GM18858 (cell line): ENCODE data around the gene TM9SF1.

Experiments
- ATAC-seq: cut with Tn5 transposase; IDR thresholded peaks from one replicate; pipeline ENCODE4 v1.9.1; 2021; ENCODE audit not compliant: unreplicated experiment

The TM9SF1 gene

DNA sequence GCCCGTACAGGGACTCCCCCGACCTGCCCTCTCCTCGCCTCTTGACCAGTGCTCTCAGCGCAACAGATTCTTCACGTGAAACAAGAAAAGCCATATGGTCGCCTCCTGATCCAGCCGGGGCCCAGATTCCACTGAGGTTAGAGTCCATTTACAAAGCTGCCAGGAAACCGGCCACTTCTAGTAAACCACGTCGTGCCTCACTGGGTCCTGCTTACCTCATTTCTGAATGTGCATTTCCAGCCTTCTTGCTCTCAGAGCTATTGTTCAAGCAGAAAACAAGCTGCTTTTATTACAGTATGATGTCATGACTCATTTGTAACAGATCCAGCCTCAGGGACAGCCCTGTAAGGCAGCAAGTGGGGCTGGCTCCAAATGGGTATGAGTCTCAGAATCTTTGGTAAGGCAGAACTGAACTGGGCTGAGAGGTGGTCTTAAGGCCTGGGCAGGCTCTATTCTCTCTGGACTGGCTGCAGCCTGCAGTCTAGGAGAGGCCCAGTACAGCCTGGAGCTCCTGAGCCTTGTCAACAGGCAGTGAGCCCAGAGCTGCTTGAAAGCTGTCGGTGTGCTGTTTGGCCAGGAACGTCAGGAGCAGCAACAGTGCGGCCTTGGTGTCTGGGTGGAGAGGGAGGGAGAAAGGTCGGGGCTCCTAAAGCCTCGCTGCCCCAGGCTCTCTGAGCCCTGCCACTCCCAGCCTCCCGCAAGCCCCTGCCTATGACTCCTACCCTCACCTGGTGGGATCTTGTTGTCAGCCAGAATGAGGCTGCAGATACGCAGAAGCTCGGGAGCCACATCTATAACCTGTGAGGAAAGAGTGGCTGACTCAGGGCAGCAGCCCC is 15.1 kb downstream of the TM9SF1 start:
- no peak for ATAC-seq

DNA sequence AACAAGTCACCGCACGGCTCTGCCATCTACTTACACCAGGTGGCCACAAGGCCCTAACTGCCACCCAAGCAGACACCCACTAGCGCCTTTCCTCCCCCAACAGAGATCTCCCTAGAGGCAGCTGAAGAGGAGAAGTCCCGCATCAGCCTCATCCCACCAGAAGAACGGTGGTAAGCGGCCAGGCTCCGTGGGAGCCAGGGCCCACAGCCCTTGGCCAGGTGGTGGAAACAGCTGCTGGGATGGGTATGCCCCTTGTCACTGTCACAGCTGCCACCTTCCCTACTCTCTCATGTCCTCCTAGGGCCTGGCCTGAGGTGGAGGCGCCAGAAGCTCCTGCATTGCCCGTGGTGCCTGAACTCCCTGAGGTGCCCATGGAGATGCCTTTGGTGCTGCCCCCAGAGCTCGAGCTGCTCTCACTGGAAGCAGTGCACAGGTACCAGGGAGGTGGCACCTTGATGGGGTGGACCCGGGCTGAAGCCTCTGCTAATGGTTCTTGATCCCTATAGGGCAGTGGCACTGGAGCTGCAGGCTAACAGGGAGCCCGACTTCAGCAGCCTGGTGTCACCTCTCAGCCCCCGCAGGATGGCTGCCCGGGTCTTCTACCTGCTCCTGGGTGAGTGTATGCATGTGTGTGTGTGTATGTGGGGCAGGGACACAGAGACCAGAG is 15.8 kb downstream of the TM9SF1 start:
- ATAC-seq, result no peak

DNA sequence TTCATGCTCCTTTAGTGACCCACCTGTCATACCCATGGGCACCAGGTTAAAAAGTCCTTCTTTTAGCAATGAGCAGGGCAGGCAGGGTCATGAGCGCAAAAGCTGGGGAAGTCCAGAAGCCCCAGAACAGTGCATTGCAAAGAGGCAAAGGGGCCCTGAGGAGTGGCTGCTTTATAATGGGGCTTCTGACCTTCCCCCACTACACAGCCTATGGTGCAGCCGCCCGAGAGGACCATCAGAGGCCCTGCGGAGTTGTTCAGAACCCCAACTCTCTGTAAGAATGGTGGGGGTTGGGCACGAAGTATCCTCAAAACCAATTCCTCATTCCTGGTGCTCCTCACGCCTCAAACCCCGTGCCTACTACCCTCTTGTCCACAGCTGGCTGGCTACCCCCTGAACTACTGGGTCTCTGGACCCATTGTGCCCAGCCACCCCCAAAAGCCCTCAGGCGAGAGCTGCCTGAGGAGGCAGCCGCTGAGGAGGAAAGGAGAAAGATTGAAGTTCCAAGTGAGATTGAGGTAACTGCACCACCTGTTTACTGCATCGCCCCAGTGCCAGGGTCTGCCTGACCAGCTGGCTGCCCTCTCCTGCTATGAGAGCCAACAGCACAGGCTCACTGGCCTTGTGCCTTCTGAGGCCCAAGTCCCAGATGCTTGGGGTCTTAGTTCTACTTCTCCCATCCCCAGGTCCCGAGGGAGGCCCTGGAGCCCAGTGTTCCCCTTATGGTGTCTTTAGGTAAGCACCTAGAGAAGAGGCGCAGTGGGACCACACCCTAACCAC is 16.7 kb downstream of the TM9SF1 start:
- ATAC-seq, result no peak

DNA sequence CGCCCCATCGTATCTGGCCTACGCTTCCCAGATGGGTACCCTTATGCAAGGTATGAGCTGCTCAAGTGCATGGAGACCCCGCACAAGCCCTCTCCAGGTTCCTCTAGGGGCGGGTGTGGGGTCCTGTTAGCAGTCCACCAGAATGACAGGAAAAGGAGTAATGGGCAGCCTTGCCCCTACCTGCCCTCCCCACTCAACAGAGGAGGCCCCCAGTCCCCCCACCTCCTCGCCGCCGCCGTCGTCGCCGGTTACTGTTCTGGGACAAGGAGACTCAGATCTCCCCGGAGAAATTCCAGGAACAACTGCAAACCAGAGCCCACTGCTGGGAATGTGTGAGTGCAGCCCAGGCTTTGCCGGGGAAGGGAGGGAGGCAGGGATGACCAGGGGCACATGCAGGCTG is 17.4 kb downstream of the TM9SF1 start:
- no peak for ATAC-seq

DNA sequence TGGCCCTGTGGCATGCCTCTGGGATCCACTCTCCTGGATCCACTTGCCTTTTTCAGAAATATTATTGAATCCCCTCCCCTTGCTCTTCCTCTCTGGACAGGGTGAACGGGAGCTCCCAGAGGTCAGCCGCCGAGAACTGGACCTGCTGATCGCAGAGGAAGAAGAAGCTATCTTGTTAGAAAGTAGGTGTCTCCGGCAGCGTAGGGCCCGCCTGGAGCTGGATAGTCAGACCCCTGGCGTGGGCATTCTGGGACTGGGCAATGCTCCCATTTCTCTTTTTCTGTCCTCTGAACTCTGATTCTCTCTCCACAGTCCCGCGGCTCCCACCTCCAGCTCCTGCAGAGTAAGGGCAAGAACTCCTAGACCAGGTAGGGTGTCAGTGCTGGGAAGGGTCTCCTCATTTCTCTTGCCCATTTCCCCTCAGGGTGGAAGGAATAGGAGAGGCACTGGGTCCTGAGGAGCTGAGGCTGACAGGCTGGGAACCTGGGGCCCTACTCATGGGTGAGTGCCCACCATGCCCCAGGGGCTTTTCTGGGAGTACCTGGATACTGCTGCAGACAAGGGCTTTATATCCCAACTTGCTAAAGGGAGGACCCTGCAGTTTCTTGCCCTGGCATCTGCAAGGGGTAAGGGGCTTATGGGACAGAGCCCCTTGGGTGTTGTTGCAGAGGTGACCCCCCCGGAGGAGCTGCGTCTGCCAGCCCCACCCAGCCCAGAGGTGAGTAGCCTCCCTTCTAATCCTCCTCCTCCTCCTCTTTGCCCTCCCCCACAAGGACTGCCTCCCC is 18.0 kb downstream of the TM9SF1 start:
- no peak for ATAC-seq

DNA sequence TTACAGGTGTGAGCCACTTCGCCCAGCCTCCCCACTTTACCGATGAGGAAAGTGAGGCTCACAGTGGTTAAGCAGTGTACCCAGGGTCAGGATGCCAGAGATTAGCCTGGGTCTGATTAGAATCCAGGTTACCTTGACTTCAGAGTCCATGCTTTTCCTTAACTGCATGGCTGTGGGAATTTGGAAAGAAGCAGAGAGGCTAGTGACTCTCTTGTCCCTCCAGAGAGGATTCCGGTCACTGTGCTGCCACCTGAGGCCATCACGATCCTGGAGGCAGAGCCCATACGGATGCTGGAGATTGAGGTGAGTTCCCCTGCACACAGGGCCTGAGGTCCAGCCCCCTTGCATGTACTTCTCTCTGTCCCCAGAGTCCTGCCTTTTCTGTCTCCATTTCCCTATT is 18.6 kb downstream of the TM9SF1 start:
- no peak for ATAC-seq

DNA sequence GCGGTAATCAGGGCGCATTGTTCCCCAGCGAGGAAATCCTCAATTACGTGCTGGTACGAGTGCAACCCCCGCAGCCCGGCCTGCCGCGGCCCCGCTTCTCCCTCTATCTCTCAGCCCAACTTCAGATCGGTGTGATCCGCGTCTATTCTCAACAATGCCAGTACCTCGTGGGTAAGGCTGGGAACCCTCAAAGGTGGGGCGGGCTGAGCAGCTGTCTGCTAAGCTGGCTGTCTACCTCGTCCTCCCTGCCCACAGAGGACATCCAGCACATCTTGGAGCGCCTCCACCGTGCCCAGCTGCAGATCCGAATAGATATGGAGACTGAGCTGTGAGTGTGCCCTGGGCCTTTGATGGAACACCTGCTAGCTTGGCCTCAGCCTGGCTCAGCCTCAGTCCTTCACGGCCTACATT is 22.4 kb downstream of the TM9SF1 start:
- ATAC-seq, result no peak

DNA sequence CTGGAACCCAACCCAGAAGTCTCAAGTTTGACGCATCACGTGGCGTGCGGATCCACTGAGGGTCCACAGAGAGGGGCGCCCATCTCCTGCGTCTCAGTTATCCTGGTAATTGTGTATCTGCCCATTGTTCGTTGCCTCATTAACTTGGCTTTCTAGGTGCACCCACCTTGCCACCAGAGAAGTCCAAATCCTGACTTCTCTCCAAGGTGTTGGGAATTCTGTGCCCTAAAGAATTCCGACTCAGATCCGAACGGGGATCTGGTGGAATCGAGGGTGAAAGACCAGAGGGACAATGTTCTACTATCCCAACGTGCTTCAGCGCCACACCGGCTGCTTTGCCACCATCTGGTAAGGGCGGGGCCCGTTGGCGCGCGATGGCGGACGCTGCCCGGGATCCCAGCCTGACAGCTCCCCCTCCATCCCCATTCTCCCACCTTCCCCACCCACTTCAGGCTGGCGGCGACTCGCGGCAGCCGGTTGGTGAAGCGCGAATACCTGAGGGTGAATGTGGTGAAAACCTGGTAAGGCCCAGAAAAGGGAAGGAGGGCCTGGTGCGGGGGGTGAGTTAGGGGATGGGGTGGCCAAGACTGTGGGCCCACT is 22.9 kb downstream of the TM9SF1 start:
- no peak for ATAC-seq

DNA sequence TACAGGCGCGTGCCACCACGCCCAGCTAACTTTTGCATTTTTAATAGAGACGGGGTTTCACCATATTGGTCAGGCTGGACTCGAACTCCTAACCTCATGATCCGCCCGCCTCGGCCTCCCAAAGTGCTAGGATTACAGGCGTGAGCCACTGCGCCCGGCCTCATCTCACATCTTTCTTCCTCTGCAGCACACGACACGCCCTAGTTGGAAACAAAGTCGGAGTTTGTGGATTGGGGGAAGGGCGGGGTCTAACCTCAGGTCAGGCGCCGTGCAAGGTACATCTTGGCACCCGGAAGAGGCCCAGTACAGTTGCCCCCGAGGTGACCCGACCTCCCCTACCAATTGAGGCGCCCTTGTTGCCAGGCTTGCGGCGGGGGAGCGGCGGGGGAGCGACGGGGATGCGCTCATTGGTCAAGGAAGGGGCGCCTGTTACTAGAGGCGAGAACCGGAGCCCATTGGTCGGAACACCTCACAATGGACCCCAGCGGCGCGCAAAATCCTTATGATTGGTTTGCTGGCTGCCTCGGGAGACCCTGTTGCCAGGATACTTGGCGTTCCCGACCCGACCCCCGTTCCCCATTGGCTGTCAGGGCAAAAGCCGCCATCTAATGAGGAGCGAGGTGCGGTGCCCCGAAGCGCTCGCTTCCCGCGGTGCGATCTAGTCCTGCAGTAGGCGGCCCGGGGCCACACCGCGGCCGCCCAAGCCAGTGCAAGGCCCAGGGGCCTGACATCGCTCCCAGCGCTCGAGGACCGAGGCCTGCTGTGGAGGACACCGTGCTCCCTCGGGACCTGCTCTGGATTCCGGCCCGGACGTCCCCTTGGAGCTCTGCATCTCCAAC is 23.6 kb downstream of the TM9SF1 start, which contains the start of gene REC8:
REC8 (plus strand) TSS at position 659 of the 839 bp plus-strand sequence. CDS start 473 bp downstream, outside the sequence.
- ATAC-seq, result peak; percentile 70

DNA sequence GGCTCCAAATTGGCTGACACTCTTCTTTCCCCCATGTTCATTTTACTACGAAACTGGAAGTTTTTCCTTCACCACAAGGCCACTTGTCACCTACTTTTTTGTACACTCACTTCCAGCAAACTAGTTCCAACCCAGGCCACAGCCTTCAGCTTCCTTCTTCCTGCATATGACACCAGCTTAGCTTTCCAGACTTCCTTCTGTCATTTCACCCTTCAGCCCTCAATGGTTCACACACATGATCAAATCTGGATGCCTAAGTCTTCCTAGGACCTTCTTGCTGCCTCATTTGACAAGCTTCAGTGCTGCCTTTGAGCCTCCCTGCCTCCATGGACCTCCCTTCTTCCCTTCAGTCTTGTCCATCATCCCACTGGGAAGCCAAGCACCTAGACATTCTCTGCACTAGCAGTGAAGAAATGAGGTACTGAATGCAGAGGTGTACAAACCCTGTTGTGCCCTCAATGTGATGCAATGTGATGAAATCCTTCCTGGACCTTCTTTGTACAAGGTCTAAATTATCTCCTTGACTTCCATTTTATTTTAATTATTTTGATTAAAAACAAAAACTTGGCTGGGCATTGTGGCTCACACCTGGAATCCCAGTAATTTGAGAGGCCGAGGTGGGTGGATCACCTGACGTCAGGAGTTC is 27.6 kb downstream of the TM9SF1 start:
- ATAC-seq, result no peak

DNA sequence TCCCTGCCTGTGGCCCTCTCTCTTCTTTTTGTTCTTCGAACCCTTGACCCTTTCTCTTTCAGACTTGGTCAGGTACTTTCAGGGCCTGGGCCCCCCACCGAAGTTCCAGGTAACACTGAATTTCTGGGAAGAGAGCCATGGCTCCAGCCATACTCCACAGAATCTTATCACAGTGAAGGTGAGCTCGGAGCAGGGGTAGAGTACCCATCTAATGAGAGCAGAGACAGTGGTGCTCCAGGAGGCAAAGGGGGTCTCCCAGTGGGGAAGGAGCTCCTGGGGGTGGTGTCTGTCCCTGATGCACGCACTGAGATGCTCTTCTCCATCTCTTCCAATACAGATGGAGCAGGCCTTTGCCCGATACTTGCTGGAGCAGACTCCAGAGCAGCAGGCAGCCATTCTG is 29.5 kb downstream of the TM9SF1 start:
- no peak for ATAC-seq

DNA sequence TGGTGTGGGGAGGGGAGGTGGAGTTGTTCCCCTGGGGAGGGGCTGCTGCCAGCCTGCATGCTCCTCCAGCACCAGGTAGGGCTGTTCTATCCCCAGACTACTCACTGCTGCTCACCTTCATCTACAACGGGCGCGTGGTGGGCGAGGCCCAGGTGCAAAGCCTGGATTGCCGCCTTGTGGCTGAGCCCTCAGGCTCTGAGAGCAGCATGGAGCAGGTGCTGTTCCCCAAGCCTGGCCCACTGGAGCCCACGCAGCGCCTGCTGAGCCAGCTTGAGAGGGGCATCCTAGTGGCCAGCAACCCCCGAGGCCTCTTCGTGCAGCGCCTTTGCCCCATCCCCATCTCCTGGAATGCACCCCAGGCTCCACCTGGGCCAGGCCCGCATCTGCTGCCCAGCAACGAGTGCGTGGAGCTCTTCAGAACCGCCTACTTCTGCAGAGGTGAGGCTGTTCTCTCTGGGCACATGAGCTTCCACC is 30.7 kb downstream of the TM9SF1 start:
- no peak for ATAC-seq

DNA sequence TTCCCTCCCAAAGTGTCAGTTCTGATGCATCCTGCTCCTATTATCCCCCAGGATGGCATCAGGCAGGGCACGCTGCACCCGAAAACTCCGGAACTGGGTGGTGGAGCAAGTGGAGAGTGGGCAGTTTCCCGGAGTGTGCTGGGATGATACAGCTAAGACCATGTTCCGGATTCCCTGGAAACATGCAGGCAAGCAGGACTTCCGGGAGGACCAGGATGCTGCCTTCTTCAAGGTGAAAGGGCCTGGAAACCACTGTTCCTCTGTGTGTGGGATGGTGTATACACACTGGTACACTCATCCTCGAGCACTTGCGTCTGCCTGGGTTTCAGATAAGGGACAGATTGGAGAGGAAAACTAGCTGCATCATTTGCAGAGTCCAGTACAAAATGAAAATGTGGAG is 33.1 kb downstream of the TM9SF1 start:
- no peak for ATAC-seq

DNA sequence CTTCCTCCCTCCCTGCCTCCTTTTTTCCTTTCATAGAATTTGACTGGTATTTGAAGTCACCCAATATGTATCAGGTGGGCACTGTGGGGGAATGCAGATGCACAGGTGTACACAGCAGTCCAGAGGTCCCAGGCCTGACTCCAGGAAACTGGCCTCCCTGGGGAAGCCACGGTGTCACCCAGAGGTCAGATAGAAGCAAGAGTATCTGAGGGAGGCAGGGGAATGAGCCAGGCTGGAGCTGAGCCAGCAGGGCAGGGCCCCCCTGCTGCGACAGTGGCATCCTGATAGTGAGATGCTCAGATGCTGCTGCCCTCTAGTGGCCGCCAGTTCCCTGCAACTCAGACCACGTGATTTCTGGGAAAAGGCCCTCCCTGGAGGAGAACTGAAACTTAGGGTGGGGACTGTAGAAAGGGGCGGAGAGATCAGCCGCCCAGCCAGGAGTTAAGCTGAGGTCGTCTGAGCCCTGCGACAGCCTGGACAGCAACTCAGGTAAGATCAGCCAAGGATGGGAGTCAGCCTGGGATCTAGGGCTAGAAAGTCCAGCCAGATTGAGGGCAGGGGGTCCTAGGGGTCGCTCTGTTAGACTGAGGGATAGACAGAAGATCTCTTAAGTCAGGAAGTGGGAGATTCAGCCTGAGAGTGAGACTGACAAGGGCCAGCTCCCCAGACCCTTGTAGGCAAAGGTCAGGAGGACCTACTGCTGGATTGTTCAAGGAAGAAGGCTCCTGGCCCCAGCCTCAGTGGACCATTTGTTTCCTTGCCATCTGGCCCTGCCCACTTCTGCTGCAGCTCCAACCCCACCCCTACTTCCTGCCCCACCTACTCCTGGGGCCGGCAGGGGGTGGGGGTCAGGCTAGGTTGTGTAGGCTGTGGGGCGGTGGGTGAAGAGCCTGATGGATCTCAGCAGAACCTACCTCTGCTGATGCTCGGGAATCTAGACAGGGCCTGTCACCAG is 34.1 kb downstream of the TM9SF1 start, which contains the start of gene IRF9:
IRF9 (plus strand) TSS at position 416 of the 955 bp plus-strand sequence. CDS start 880 bp downstream, outside the sequence.
- peak; percentile 69 for ATAC-seq

DNA sequence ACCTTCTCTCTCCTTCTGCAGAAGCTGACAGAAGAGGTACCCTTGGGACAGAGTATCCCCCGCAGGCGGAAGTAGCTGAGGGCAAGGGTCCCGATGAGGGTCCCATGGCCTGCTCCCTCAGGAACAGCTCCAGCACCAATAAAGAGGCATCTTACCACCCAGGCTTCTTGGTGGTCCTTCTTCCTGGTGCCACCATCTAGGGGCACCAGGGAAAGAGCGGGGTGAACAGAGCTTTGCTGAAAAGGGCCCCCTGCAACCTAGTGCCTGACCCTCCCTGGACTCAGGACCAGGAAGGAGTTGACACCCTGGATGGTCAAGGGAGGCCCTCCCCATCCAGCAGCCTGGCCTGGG is 34.8 kb downstream of the TM9SF1 start:
- ATAC-seq, result no peak

DNA sequence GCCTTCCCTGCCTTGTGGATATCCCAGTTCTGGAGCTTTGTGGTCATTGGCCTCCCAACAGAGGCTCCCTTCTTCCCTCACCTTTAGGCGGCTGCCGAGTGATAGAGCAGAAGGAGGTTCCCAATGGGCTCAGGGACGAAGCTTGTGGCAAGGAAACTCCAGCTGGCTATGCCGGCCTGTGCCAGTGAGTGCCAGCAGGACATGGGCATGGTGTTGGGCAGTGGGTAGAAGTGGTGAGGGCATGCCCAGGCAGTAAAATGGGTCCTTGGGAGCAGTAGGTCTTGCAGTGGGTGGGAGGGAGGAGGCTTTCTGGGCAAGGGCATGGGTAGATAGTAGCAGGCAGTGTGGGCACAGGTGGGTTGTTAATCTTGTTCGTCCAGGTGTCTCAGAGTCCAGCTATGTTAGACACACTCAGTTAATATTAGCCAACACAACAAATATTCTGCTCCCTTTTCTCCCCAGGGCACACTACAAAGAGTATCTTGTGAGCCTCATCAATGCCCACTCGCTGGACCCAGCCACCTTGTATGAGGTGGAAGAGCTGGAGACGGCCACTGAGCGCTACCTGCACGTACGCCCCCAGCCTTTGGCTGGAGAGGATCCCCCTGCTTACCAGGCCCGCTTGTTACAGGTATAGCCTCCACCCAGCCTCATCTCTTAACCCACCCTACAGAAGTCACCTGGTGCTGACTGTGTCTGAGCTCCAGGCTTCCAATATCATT is 35.3 kb downstream of the TM9SF1 start:
- no peak for ATAC-seq

DNA sequence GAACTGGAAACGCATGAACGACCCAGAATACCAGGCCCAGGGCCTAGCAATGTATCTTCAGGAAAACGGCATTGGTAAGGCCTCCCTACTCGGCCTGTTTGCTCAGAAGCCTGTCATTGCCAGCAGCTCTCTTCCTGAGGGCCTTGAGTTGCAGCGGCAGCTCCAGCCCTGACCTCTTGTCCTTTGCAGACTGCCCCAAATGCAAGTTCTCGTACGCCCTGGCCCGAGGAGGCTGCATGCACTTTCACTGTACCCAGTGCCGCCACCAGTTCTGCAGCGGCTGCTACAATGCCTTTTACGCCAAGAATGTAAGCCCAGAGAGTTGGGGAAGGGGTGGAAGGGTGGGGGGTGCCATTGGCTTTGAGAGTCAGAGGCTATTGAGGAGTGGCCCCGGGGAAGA is 37.9 kb downstream of the TM9SF1 start:
- no peak for ATAC-seq
